Activated naive CD4-positive, alpha-beta T cell treated with anti-CD3 and anti-CD28 coated beads, Interleukin-2, amount 50 U/mL, for 24 hours (primary cell): ENCODE measurements around the gene MBNL2.

Experiments used
- H3K27ac Mint-ChIP-seq: one replicate; pipeline ENCODE4 v1.8.0; 2021; ENCODE audit warnings: mild to moderate bottlenecking, mixed read lengths
- H3K27me3 Mint-ChIP-seq: one replicate; pipeline ENCODE4 v1.8.0; 2021; ENCODE audit warnings: mixed read lengths
- H3K36me3 Mint-ChIP-seq: one replicate; pipeline ENCODE4 v1.8.0; 2021; ENCODE audit warnings: mixed read lengths
- H3K4me1 Mint-ChIP-seq: one replicate; pipeline ENCODE4 v1.8.0; 2021; ENCODE audit warnings: mixed read lengths
- H3K4me3 Mint-ChIP-seq: one replicate; pipeline ENCODE4 v1.8.0; 2021; ENCODE audit warnings: mild to moderate bottlenecking, mixed read lengths
- H3K9me3 Mint-ChIP-seq: one replicate; pipeline ENCODE4 v1.8.0; 2021; ENCODE audit warnings: mixed read lengths

The MBNL2 gene

DNA sequence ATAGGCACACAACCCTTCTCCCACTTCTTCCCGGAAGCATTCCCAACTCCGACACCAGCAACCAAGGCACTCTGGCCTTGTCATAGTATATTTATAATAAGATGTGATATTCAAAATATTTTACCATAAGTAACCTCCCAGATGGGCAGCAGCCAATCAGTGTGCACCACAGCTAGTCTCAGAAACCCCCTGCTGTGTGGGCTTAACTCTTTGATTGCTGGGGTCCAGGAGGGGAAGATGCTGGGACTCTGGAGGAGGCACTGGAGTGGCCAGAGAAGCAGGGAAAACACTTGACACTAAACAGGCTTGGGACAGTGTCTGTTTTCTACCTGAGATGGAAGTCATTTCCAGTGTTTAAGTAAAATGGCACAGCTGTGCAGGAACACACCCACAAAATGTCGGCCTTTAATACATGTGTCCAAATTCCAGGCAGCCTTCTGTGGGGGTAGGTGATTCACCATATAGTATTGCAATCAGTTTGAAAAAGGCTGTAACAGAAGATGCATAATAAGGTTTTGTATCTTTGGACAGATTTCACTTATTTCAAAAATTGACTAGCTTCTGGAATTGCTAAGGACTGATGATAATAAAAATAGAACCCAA is 100.7 kb downstream of the MBNL2 start:
- no peaks in the 10 kb centered on the region for H3K27me3 Mint-ChIP-seq

GRCh38 chr13:97324115-97324514 is 102.0 kb downstream of the MBNL2 start:
- no peaks in the 10 kb centered on the region for H3K9me3 Mint-ChIP-seq
- H3K4me1 Mint-ChIP-seq, result peaks cover 24% of the 10 kb centered on the region
- no peak overlapping the region for H3K27ac Mint-ChIP-seq
- H3K4me3 Mint-ChIP-seq, result no peak overlapping the region
- H3K27me3 Mint-ChIP-seq, result no peaks in the 10 kb centered on the region
- H3K36me3 Mint-ChIP-seq, result peaks cover 4% of the 10 kb centered on the region

More for the DNA sequence above, 100.7 kb downstream of the MBNL2 start:
- H3K4me3 Mint-ChIP-seq, result no peak overlapping the region
- H3K36me3 Mint-ChIP-seq, result peaks cover 4% of the 10 kb centered on the region
- H3K4me1 Mint-ChIP-seq, result peaks cover 28% of the 10 kb centered on the region
- H3K9me3 Mint-ChIP-seq, result no peaks in the 10 kb centered on the region
- H3K27ac Mint-ChIP-seq, result no peak overlapping the region

- Mint-ChIP-seq H3K4me3 (no peak overlapping the region), H3K9me3 (no peaks in the 10 kb centered on the region), H3K27ac (no peak overlapping the region), H3K4me1 (peaks cover 26% of the 10 kb centered on the region), H3K27me3 (no peaks in the 10 kb centered on the region), H3K36me3 (peaks cover 7% of the 10 kb centered on the region)
Measured at GRCh38 chr13:97325738-97326137, 103.6 kb downstream of the MBNL2 start.

DNA sequence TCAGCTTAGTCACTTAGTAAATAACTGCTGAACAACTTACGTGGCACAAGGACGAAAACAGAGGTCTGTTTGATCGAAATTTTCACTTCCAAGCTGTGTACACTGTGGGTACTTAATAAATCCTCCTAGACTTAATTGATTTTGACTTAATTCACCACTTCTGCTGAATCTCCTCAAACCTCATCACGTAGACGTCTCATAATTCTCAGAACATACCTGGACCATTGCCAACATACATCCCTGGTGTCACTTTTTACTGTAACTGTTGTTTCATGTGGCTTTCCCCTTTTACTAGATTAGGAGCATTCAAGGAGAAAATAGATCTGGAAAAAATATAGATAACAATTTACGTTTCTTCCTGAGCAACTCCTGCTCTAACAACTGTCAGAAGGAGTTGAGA is 105.0 kb downstream of the MBNL2 start:
- Mint-ChIP-seq H3K9me3 (no peaks in the 10 kb centered on the region), H3K4me3 (no peak overlapping the region), H3K36me3 (peaks cover 7% of the 10 kb centered on the region), H3K27ac (no peak overlapping the region), H3K27me3 (no peaks in the 10 kb centered on the region), H3K4me1 (peaks cover 22% of the 10 kb centered on the region)

GRCh38 chr13:97327506-97328221 is 105.5 kb downstream of the MBNL2 start:
- peaks cover 7% of the 10 kb centered on the region for H3K36me3 Mint-ChIP-seq
- peaks cover 22% of the 10 kb centered on the region for H3K4me1 Mint-ChIP-seq
- no peak overlapping the region for H3K4me3 Mint-ChIP-seq
- no peak overlapping the region for H3K27ac Mint-ChIP-seq
- H3K27me3 Mint-ChIP-seq, result no peaks in the 10 kb centered on the region
- no peaks in the 10 kb centered on the region for H3K9me3 Mint-ChIP-seq

DNA sequence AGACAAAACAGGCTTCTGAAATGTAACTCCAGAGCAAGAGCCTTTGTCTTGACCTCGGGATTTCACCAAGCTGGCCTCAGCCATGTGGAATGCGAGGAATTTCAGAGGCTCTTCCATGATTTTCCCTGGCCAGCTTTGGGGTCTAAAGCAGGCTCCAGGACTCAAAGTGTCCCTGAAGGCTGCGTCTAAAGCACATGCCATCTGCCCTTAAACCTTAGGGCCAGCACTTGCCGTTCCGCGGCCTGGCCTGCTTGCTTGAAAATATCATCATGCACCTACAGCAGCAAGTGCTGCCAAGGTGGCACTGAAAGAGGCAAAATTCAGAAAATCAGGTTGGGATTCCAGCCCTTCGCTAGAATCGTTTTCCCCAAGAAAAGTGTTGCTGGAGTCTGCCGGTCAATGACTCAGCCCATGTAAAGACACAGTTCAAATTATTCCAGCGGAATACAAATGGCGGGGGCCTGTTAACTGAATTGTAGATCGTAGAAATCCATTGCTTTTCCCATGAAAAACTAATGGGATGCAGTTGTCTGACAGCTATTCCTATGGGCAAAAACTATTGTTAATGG is 106.2 kb downstream of the MBNL2 start:
- peaks cover 23% of the 10 kb centered on the region for H3K4me1 Mint-ChIP-seq
- H3K27me3 Mint-ChIP-seq, result no peaks in the 10 kb centered on the region
- no peak overlapping the region for H3K27ac Mint-ChIP-seq
- H3K4me3 Mint-ChIP-seq, result no peak overlapping the region
- peaks cover 7% of the 10 kb centered on the region for H3K36me3 Mint-ChIP-seq
- no peaks in the 10 kb centered on the region for H3K9me3 Mint-ChIP-seq

DNA sequence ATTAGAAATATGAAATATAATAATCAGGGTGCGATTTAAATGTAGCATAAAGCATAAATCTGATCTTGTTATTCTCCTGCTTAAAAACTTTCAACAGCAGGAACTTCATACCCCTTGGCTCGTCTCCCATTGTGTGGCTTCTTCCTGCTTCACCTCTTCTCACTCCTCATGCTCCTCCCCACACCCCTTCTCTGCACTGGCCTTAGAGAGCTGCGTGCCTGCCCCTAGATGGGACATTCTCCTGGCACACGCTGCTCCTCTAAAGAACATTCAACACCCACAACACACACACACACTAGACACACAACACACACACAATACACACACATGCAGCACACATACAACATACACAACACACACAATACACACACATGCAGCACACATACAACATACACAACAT is 107.2 kb downstream of the MBNL2 start:
- Mint-ChIP-seq H3K27ac (no peak overlapping the region), H3K27me3 (no peaks in the 10 kb centered on the region), H3K9me3 (no peaks in the 10 kb centered on the region), H3K4me3 (no peak overlapping the region), H3K36me3 (peaks cover 5% of the 10 kb centered on the region), H3K4me1 (peaks cover 27% of the 10 kb centered on the region)

DNA sequence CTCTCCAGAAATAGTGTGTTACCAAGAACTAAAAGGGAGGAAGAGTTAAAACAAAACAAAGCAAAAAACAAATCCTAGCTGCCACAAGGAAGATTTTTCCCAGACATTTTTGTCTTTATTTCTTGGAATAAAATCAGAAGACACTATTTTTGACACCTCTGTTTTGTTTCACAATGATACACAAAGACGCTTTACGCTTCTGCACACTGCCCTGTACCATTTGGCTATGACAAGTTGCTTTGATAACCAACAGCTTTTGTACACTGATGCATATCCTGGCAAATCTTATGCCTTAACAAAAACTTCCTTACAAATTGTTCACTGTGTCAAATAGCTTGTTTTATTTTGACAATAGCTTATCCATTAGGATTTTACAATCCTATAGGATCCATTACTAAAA is 108.3 kb downstream of the MBNL2 start:
- Mint-ChIP-seq H3K36me3 (peaks cover 7% of the 10 kb centered on the region), H3K27me3 (no peaks in the 10 kb centered on the region), H3K4me3 (no peak overlapping the region)

DNA sequence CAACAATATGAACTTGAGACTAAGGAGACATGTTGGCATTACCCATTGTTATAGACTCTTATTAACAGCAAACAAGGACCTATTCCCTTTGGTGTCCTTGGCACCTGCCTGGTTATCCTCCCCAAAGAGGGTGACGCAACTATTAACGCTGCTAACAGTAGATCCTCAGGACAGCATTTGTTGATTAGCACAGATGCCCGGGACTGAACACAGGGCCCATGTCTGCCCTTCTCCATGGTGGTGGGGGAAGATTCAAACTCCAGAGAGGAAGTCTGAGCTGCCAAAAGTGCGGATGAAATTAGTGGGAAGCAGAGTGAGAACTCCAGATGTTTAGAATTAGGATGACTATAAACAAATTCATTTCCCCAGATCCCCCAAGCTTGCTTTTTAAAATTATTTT is 110.6 kb downstream of the MBNL2 start:
- Mint-ChIP-seq H3K27ac (no peak overlapping the region), H3K9me3 (no peaks in the 10 kb centered on the region), H3K4me3 (no peak overlapping the region)

More for the DNA sequence above, 108.3 kb downstream of the MBNL2 start:
- Mint-ChIP-seq H3K4me1 (peaks cover 20% of the 10 kb centered on the region), H3K9me3 (no peaks in the 10 kb centered on the region), H3K27ac (no peak overlapping the region)

GRCh38 chr13:97333983-97334382 is 111.8 kb downstream of the MBNL2 start:
- no peak overlapping the region for H3K27ac Mint-ChIP-seq
- no peaks in the 10 kb centered on the region for H3K27me3 Mint-ChIP-seq
- no peaks in the 10 kb centered on the region for H3K9me3 Mint-ChIP-seq
- peaks cover 13% of the 10 kb centered on the region for H3K4me1 Mint-ChIP-seq
- H3K4me3 Mint-ChIP-seq, result no peak overlapping the region
- H3K36me3 Mint-ChIP-seq, result peaks cover 9% of the 10 kb centered on the region

More for the DNA sequence above, 110.6 kb downstream of the MBNL2 start:
- Mint-ChIP-seq H3K4me1 (peaks cover 13% of the 10 kb centered on the region), H3K27me3 (no peaks in the 10 kb centered on the region), H3K36me3 (peaks cover 9% of the 10 kb centered on the region)

GRCh38 chr13:97334690-97335089 is 112.6 kb downstream of the MBNL2 start:
- H3K4me3 Mint-ChIP-seq, result no peak overlapping the region
- H3K27ac Mint-ChIP-seq, result no peak overlapping the region
- H3K27me3 Mint-ChIP-seq, result no peaks in the 10 kb centered on the region
- peaks cover 7% of the 10 kb centered on the region for H3K36me3 Mint-ChIP-seq
- no peaks in the 10 kb centered on the region for H3K9me3 Mint-ChIP-seq
- H3K4me1 Mint-ChIP-seq, result peaks cover 8% of the 10 kb centered on the region

DNA sequence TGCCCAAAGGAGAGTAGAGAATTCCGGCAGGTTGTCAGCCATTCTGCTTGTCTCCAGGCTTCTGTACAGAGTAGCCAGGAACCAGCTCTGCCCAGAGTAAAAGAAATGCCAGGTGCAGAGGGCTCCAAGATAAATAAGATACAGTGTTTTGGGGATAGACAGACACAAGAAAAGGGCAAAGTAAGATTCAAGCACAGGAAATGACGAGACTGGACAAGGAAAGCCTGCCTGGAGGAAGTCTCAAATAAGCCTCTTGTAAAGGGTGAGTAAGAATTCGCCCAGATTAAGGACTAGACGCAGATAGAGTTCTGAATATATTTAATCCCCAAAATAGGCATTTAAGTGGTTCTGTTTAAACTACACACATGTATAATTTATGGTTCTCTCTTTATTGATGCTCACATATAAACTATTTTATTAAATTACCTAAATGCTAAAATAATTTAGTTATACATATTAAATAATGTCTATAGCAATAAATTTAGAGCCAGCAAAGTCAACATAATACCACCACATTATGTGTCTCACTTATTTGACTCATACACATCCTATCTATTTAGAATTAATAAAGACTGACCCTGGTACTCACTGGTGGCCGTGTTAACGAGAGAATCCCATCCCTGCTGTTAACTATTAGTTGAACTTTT is 113.5 kb downstream of the MBNL2 start:
- Mint-ChIP-seq H3K9me3 (no peaks in the 10 kb centered on the region), H3K27me3 (no peaks in the 10 kb centered on the region), H3K4me1 (peaks cover 6% of the 10 kb centered on the region), H3K36me3 (peaks cover 6% of the 10 kb centered on the region), H3K4me3 (no peak overlapping the region), H3K27ac (no peak overlapping the region)

- Mint-ChIP-seq H3K4me3 (no peak overlapping the region), H3K27me3 (no peaks in the 10 kb centered on the region), H3K9me3 (no peaks in the 10 kb centered on the region), H3K36me3 (peaks cover 6% of the 10 kb centered on the region), H3K27ac (no peak overlapping the region), H3K4me1 (peaks cover 6% of the 10 kb centered on the region)
Measured at GRCh38 chr13:97337985-97338499, 115.9 kb downstream of the MBNL2 start.

- H3K36me3 Mint-ChIP-seq, result peaks cover 6% of the 10 kb centered on the region
- H3K27me3 Mint-ChIP-seq, result no peaks in the 10 kb centered on the region
- H3K27ac Mint-ChIP-seq, result no peak overlapping the region
- H3K4me3 Mint-ChIP-seq, result no peak overlapping the region
- H3K9me3 Mint-ChIP-seq, result no peaks in the 10 kb centered on the region
- H3K4me1 Mint-ChIP-seq, result peaks cover 2% of the 10 kb centered on the region
Measured at GRCh38 chr13:97338571-97338970, 116.4 kb downstream of the MBNL2 start.

GRCh38 chr13:97339019-97339987 is 117.2 kb downstream of the MBNL2 start:
- H3K4me1 Mint-ChIP-seq, result no peaks in the 10 kb centered on the region
- no peak overlapping the region for H3K27ac Mint-ChIP-seq
- no peak overlapping the region for H3K4me3 Mint-ChIP-seq
- no peaks in the 10 kb centered on the region for H3K27me3 Mint-ChIP-seq
- peaks cover 5% of the 10 kb centered on the region for H3K36me3 Mint-ChIP-seq
- no peaks in the 10 kb centered on the region for H3K9me3 Mint-ChIP-seq
